Caco-2 (cell line): ENCODE measurements around the gene LDB2. TPM values are rescaled to one million over a fixed set of nuclear protein-coding genes. Genes with fewer than 3 reads are reported as not detected.

Experiments used
- BruUV-seq: library from RNA; stranded (reverse); fragments of 400-500 nt; replicated peaks from 2 replicates; lab custom pipeline; 2021; lab: Mats Ljungman, UMichigan
- CTCF ChIA-PET: fragments of 300-600 bp; sonication (Branson Sonifier 250); formaldehyde crosslinking; loops from one replicate; lab custom pipeline; 2022; ENCODE audit warnings: antibody characterized with exemption; lab: Charles Lee
- POLR2A ChIA-PET: fragments of 300-600 bp; sonication (Branson Sonifier 250); formaldehyde crosslinking; loops from one replicate; lab custom pipeline; 2022; ENCODE audit warnings: antibody characterized with exemption; lab: Charles Lee
- DNase-seq, 2 experiments: peaks; one replicate each; pipeline versions ENCODE4 v3.0.0 to v3.0.0-alpha.2; 2020 to 2022
- H3K27me3 ChIP-seq: replicated peaks from 2 replicates; pipeline ENCODE4 v1.6.0; 2011; ENCODE audit warnings: low read length; ENCODE audit not compliant: control insufficient read depth, insufficient read depth
- H3K36me3 ChIP-seq: 2 replicates; pipeline ENCODE4 v1.5.1; 2011; ENCODE audit warnings: low read length; ENCODE audit not compliant: control insufficient read depth, insufficient read depth
- H3K4me1 ChIP-seq: fragments of 250-450 bp; sonication (Bioruptor Pico); 2 replicates; pipeline ENCODE4 v1.5.1; 2020; ENCODE audit warnings: mild to moderate bottlenecking
- H3K4me3 ChIP-seq: 2 replicates; pipeline ENCODE4 v1.5.1; 2011; ENCODE audit warnings: low read depth, mild to moderate bottlenecking, control low read depth, low read length
- H3K9me3 ChIP-seq: fragments of 250-450 bp; sonication (Bioruptor Pico); 2 replicates; pipeline ENCODE4 v1.5.1; 2020; ENCODE audit warnings: mild to moderate bottlenecking, moderate library complexity
- H3K27ac Mint-ChIP-seq: one replicate; pipeline ENCODE4 v1.8.0; 2022; ENCODE audit warnings: mixed read lengths; ENCODE audit not compliant: unreplicated experiment
- H3K27me3 Mint-ChIP-seq: one replicate; pipeline ENCODE4 v1.8.0; 2022; ENCODE audit warnings: mixed read lengths; ENCODE audit not compliant: insufficient read depth, unreplicated experiment
- H3K36me3 Mint-ChIP-seq: one replicate; pipeline ENCODE4 v1.8.0; 2022; ENCODE audit warnings: mild to moderate bottlenecking, mixed read lengths; ENCODE audit not compliant: insufficient read depth, unreplicated experiment
- H3K4me1 Mint-ChIP-seq: one replicate; pipeline ENCODE4 v1.8.0; 2022; ENCODE audit warnings: low read depth, mixed read lengths; ENCODE audit not compliant: unreplicated experiment
- H3K4me3 Mint-ChIP-seq: one replicate; pipeline ENCODE4 v1.8.0; 2022; ENCODE audit warnings: mild to moderate bottlenecking, moderate library complexity, mixed read lengths; ENCODE audit not compliant: unreplicated experiment
- H3K9me3 Mint-ChIP-seq: one replicate; pipeline ENCODE4 v1.8.0; 2022; ENCODE audit warnings: mixed read lengths; ENCODE audit not compliant: unreplicated experiment
- intact Hi-C: fragments of 100-400 bp; cut with micrococcal nuclease; formaldehyde crosslinking; loops from one replicate; pipeline ENCODE4 v1.10.0; 2022; ENCODE audit not compliant: unreplicated experiment
- total RNA-seq: library from RNA; stranded (reverse); gene quantifications from 2 replicates; pipeline ENCODE4 v1.2.3, GENCODE V29; 2022
- TF ChIP-seq, protein P1 (sequence below), 2 experiments: fragments of 200-600 bp in 1 of 2; IDR thresholded peaks; 1 replicate in 1 of 2; 2 replicates in 1 of 2; pipeline versions ENCODE4 v1.5.1 to v1.8.0; 2011 to 2022; ENCODE audit warnings: antibody characterized with exemption in 1 of 2, control low read depth in 1 of 2, inconsistent platforms in 1 of 2, low read depth in 1 of 2, low read length in 1 of 2, mild to moderate bottlenecking in 1 of 2, moderate library complexity in 1 of 2; ENCODE audit not compliant: insufficient read depth in 1 of 2, severe bottlenecking in 1 of 2, unreplicated experiment in 1 of 2

LDB2 gene
- total RNA-seq, 1 experiment from 2014 or later, result not detected

DNA sequence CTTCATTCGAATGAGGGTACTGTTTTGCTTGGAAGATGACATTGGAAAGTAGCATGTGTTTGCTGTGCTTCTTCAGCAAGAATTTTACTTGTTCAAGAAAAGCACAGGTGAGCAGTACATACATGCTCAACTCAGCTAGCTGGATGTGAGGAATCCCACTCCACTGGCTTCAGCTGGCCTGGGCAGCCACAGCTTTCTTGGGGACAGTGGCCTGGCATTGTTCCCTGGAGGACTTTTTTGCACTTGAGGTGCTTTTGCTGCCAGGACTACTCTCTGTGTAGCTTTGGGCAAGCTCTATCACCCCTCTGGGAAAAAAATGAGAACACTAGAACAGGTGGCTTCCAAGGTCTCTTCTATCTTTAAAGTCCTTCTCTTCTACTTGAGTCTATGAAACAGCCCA lies 184.3 kb downstream of the LDB2 start:
- Histone ChIP-seq H3K4me1 (no peaks in the 10 kb centered on the region), H3K9me3 (no peaks in the 10 kb centered on the region), H3K36me3 (no peaks in the 10 kb centered on the region), H3K4me3 (no peak overlapping the region), H3K27me3 (no peaks in the 10 kb centered on the region)
- Mint-ChIP-seq H3K9me3 (no peaks in the 10 kb centered on the region), H3K27me3 (peaks cover 7% of the 10 kb centered on the region), H3K4me1 (no peaks in the 10 kb centered on the region), H3K27ac (no peak overlapping the region), H3K36me3 (no peaks in the 10 kb centered on the region), H3K4me3 (no peak overlapping the region)
- intact Hi-C loops, result no loop called here
- TF ChIP-seq, protein P1, sequence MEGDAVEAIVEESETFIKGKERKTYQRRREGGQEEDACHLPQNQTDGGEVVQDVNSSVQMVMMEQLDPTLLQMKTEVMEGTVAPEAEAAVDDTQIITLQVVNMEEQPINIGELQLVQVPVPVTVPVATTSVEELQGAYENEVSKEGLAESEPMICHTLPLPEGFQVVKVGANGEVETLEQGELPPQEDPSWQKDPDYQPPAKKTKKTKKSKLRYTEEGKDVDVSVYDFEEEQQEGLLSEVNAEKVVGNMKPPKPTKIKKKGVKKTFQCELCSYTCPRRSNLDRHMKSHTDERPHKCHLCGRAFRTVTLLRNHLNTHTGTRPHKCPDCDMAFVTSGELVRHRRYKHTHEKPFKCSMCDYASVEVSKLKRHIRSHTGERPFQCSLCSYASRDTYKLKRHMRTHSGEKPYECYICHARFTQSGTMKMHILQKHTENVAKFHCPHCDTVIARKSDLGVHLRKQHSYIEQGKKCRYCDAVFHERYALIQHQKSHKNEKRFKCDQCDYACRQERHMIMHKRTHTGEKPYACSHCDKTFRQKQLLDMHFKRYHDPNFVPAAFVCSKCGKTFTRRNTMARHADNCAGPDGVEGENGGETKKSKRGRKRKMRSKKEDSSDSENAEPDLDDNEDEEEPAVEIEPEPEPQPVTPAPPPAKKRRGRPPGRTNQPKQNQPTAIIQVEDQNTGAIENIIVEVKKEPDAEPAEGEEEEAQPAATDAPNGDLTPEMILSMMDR (IDR thresholded peaks at IDR 0.05; ENCODE audit: insufficient read depth in 1 of 2, low read depth in 1 of 2, low read length in 1 of 2, severe bottlenecking in 1 of 2, unreplicated experiment in 1 of 2), result no peak
- ChIA-PET CTCF (no interaction called here), POLR2A (no interaction called here)
- DNase-seq, result no peak
- no TSS peak for BruUV-seq

DNA sequence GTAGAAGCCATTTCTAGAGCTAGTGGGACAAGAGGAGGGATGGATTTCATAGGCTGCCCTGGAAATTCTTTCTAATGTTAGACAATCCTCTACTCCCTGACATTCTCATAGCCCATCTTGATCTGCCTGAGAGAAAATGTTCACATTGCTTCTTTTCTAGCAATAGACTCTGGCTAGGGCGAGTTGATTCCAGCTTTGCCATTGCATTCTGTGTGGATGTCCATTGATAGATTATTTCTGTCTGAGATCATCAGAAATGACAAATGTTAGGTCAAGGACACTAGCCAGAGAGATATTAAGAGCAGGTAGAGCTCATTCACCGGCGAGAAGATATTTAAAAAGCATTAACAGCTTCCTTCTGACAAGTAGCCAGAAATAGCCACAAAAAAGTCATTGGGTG lies 184.7 kb downstream of the LDB2 start:
- Histone ChIP-seq H3K36me3 (no peaks in the 10 kb centered on the region), H3K4me1 (no peaks in the 10 kb centered on the region), H3K27me3 (no peaks in the 10 kb centered on the region), H3K9me3 (no peaks in the 10 kb centered on the region), H3K4me3 (no peak overlapping the region)
- intact Hi-C loops, result no loop called here
- Mint-ChIP-seq H3K27ac (no peak overlapping the region), H3K4me1 (no peaks in the 10 kb centered on the region), H3K4me3 (no peak overlapping the region), H3K9me3 (no peaks in the 10 kb centered on the region), H3K36me3 (no peaks in the 10 kb centered on the region), H3K27me3 (peaks cover 7% of the 10 kb centered on the region)
- TF ChIP-seq, protein P1 (IDR thresholded peaks at IDR 0.05; ENCODE audit: insufficient read depth in 1 of 2, low read depth in 1 of 2, low read length in 1 of 2, severe bottlenecking in 1 of 2, unreplicated experiment in 1 of 2), result no peak
- POLR2A ChIA-PET, result no interaction called here
- DNase-seq, result no peak
- BruUV-seq, result no TSS peak
- CTCF ChIA-PET, result no interaction called here

DNA sequence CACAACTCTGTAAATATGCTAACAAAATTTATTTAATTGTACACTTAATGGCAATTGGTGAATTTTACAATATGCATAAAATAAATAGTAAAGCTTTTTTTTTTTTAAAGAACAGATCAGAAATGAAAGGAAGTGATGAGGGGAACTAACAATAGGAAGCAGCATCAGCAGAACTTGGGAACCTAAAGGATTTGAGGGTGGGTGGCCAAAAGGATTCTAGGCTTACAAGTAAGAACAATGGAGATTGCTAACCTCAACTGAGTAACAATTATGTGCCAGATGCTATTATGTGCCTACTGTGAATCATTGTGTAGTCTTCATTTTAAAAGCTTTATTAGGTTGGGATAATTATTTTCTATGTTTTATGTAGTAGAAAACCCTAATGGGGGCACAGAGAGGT lies 185.2 kb downstream of the LDB2 start:
- TF ChIP-seq, protein P1 (IDR thresholded peaks at IDR 0.05; ENCODE audit: insufficient read depth in 1 of 2, low read depth in 1 of 2, low read length in 1 of 2, severe bottlenecking in 1 of 2, unreplicated experiment in 1 of 2), result no peak
- ChIA-PET CTCF (no interaction called here), POLR2A (no interaction called here)
- Mint-ChIP-seq H3K4me3 (no peak overlapping the region), H3K36me3 (no peaks in the 10 kb centered on the region), H3K4me1 (no peaks in the 10 kb centered on the region), H3K9me3 (no peaks in the 10 kb centered on the region), H3K27me3 (peaks cover 9% of the 10 kb centered on the region), H3K27ac (no peak overlapping the region)
- no peak for DNase-seq
- Histone ChIP-seq H3K36me3 (no peaks in the 10 kb centered on the region), H3K9me3 (no peaks in the 10 kb centered on the region), H3K27me3 (no peaks in the 10 kb centered on the region), H3K4me3 (no peak overlapping the region), H3K4me1 (no peaks in the 10 kb centered on the region)
- no TSS peak for BruUV-seq
- intact Hi-C loops, result no loop called here
